GM12878 (cell line): Measurements from ENCODE around the gene CAMTA1. TPM values are rescaled to one million over a fixed set of nuclear protein-coding genes. Genes with fewer than 3 reads are reported as not detected.

ENCODE experiments used
- ATAC-seq: fragments of 200-7000 bp; cut with Tn5 transposase; 3 replicates; pipeline ENCODE4 v1.9.1; 2020; ENCODE audit warnings: mild to moderate bottlenecking, moderate library complexity
- BruUV-seq: library from RNA; stranded (reverse); fragments of 400-500 nt; replicated peaks from 2 replicates; lab custom pipeline; 2021; lab: Mats Ljungman, UMichigan
- CTCF ChIA-PET: fragments of 300-600 bp; sonication (Branson Sonifier 250); formaldehyde crosslinking; extraction: SDS; loops from one replicate; lab custom pipeline; 2021; ENCODE audit warnings: inconsistent platforms; lab: Yijun Ruan, JAX
- POLR2A ChIA-PET: fragments of 350-600 bp; formaldehyde crosslinking; extraction: SDS; loops from one replicate; lab custom pipeline; 2021; ENCODE audit warnings: inconsistent platforms; lab: Charles Lee
- RAD21 ChIA-PET: fragments of 300-600 bp; sonication (Branson Sonifier 250); formaldehyde crosslinking; loops from one replicate; lab custom pipeline; 2023; ENCODE audit warnings: antibody characterized with exemption; ENCODE audit not compliant: unreplicated experiment; lab: Charles Lee
- SMC1A ChIA-PET: fragments of 300-600 bp; sonication (Branson Sonifier 250); formaldehyde crosslinking; loops from one replicate; lab custom pipeline; 2023; ENCODE audit not compliant: unreplicated experiment, uncharacterized antibody; lab: Charles Lee
- DNase-seq: peaks from one replicate; pipeline ENCODE4 v3.0.0-alpha.2; 2011; ENCODE audit warnings: low read depth, low spot score
- FAIRE-seq: peaks from 3 replicates; lab custom pipeline; 2011; peaks lifted over from hg19 to GRCh38; lab: Jason Lieb, UNC
- H2AFZ ChIP-seq: 2 replicates; pipeline ENCODE4 v1.6.0; 2011; ENCODE audit warnings: low read depth, low read length, control low read depth; ENCODE audit not compliant: control insufficient read depth
- H3K27ac ChIP-seq: 2 replicates; pipeline ENCODE4 v1.5.1; 2011; ENCODE audit warnings: control low read depth; ENCODE audit not compliant: control insufficient read depth, insufficient read depth
- H3K27me3 ChIP-seq, 2 experiments: replicated peaks in 1 of 2; 2 replicates each; pipeline versions ENCODE4 v1.6.0 to v1.6.1; 2011; ENCODE audit warnings: low read length in 1 of 2; ENCODE audit not compliant: control insufficient read depth in 2 of 2, insufficient read depth in 2 of 2
- H3K36me3 ChIP-seq, 2 experiments: 2 replicates each; pipeline ENCODE4 v1.5.1; 2011; ENCODE audit warnings: low read length in 1 of 2; ENCODE audit not compliant: control insufficient read depth in 2 of 2, insufficient read depth in 2 of 2
- H3K4me1 ChIP-seq: 2 replicates; pipeline ENCODE4 v1.6.1; 2011; ENCODE audit warnings: mild to moderate bottlenecking, low read length, moderate library complexity, mixed read lengths; ENCODE audit not compliant: control insufficient read depth, insufficient read depth
- H3K4me2 ChIP-seq: 2 replicates; pipeline ENCODE4 v1.6.0; 2011; ENCODE audit warnings: control low read depth; ENCODE audit not compliant: control insufficient read depth, insufficient read depth
- H3K4me3 ChIP-seq: fragments of 200-600 bp; sonication (generic); 2 replicates; pipeline ENCODE4 v1.5.1; 2016
- H3K79me2 ChIP-seq: 2 replicates; pipeline ENCODE4 v1.6.0; 2011; ENCODE audit warnings: low read length; ENCODE audit not compliant: control insufficient read depth, insufficient read depth
- H3K9ac ChIP-seq: 2 replicates; pipeline ENCODE4 v1.8.0; 2011; ENCODE audit warnings: low read length, control low read depth, mixed read lengths; ENCODE audit not compliant: control insufficient read depth, insufficient read depth
- H3K9me3 ChIP-seq: replicated peaks from 3 replicates; pipeline ENCODE4 v1.5.1; 2011; ENCODE audit warnings: mild to moderate bottlenecking, low read length; ENCODE audit not compliant: control insufficient read depth, insufficient read depth
- H4K20me1 ChIP-seq: 2 replicates; pipeline ENCODE4 v1.6.0; 2011; ENCODE audit not compliant: control insufficient read depth, insufficient read depth
- BMI1 ChIP-seq: fragments of 450-650 bp; IDR thresholded peaks from 2 replicates; pipeline ENCODE4 v1.6.1; 2016; ENCODE audit warnings: mild to moderate bottlenecking, moderate library complexity, borderline replicate concordance
- BRCA1 ChIP-seq: IDR thresholded peaks from 2 replicates; pipeline ENCODE4 v1.6.1; 2011; ENCODE audit warnings: low read depth, low read length, improper control_type of control experiment
- CBX5 ChIP-seq: sonication (generic); IDR thresholded peaks from 2 replicates; pipeline ENCODE4 v1.6.1; 2016; ENCODE audit warnings: low read depth, moderate library complexity, mild to moderate bottlenecking, inconsistent platforms
- CREM ChIP-seq: IDR thresholded peaks from 2 replicates; pipeline ENCODE4 v1.6.1; 2014; ENCODE audit warnings: antibody characterized with exemption, low read depth
- HDAC6 ChIP-seq: fragments of 200-600 bp; sonication (generic); IDR thresholded peaks from one replicate; pipeline ENCODE4 v1.8.0; 2017; ENCODE audit warnings: antibody characterized with exemption; ENCODE audit not compliant: unreplicated experiment
- IKZF2 ChIP-seq, 2 experiments: fragments of 450-650 bp; IDR thresholded peaks; 2 replicates each; pipeline ENCODE4 v1.6.1; 2017; ENCODE audit warnings: mild to moderate bottlenecking in 2 of 2, moderate library complexity in 2 of 2
- IRF4 ChIP-seq: IDR thresholded peaks from 2 replicates; pipeline ENCODE4 v1.6.1; 2011; ENCODE audit warnings: low read depth, low read length
- IRF5 ChIP-seq: fragments of 450-650 bp; IDR thresholded peaks from 2 replicates; pipeline ENCODE4 v1.6.1; 2017; ENCODE audit warnings: borderline replicate concordance
- KDM1A ChIP-seq: fragments of 200-600 bp; sonication (generic); IDR thresholded peaks from 2 replicates; pipeline ENCODE4 v1.6.1; 2016; ENCODE audit warnings: borderline replicate concordance
- MTA3 ChIP-seq: IDR thresholded peaks from 2 replicates; pipeline ENCODE4 v1.6.1; 2012; ENCODE audit warnings: low read length, inconsistent platforms, borderline replicate concordance
- PAX8 ChIP-seq: fragments of 450-650 bp; IDR thresholded peaks from 2 replicates; pipeline ENCODE4 v1.6.1; 2017; ENCODE audit warnings: mild to moderate bottlenecking, moderate library complexity
- PBX3 ChIP-seq: IDR thresholded peaks from 2 replicates; pipeline ENCODE4 v1.6.1; 2011; ENCODE audit warnings: mild to moderate bottlenecking, low read depth, low read length, moderate library complexity; ENCODE audit not compliant: insufficient replicate concordance
- POLR2AphosphoS5 ChIP-seq: IDR thresholded peaks from 2 replicates; pipeline ENCODE4 v1.6.1; 2011; ENCODE audit warnings: mild to moderate bottlenecking, low read length, inconsistent platforms
- RAD51 ChIP-seq: fragments of 450-650 bp; IDR thresholded peaks from 2 replicates; pipeline ENCODE4 v1.6.1; 2016; ENCODE audit warnings: moderate library complexity, mild to moderate bottlenecking, inconsistent platforms
- SIX5 ChIP-seq: IDR thresholded peaks from 2 replicates; pipeline ENCODE4 v1.6.1; 2011; ENCODE audit warnings: mild to moderate bottlenecking, low read depth, low read length, moderate library complexity; ENCODE audit not compliant: severe bottlenecking
- TCF12 ChIP-seq: IDR thresholded peaks from 2 replicates; pipeline ENCODE4 v1.6.1; 2011; ENCODE audit warnings: low read depth, mild to moderate bottlenecking, low read length
- YY1 ChIP-seq: IDR thresholded peaks from 2 replicates; pipeline ENCODE4 v1.6.1; 2011; ENCODE audit warnings: low read depth, mild to moderate bottlenecking, low read length
- ZNF622 ChIP-seq: fragments of 450-650 bp; IDR thresholded peaks from 2 replicates; pipeline ENCODE4 v1.6.1; 2017; ENCODE audit warnings: mild to moderate bottlenecking, inconsistent platforms
- WGBS: methylation state at CpG from one replicate; pipeline ENCODE4 v1.1.6; 2016; ENCODE audit warnings: low lambda C conversion rate; ENCODE audit not compliant: insufficient replicate concordance, insufficient coverage; ENCODE audit errors: missing lambda C conversion rate; 5-methylcytosine and 5-hydroxymethylcytosine counted together
- in situ Hi-C: fragments of 300-500 bp; cut with MboI; formaldehyde crosslinking; loops from 9 replicates; pipeline ENCODE4 v1.14.3; 2018; ENCODE audit warnings: mixed read lengths
- intact Hi-C: fragments of 100-400 bp; cut with micrococcal nuclease; formaldehyde crosslinking; loops from one replicate; pipeline ENCODE4 v1.14.2; 2022; ENCODE audit not compliant: unreplicated experiment
- polyA plus RNA-seq, 11 experiments: library from polyadenylated mRNA; depleted of rRNA in 4 of 11; unstranded in 6 of 11; stranded (reverse) in 5 of 11; fragments of >200 nt; fragmentation: Nextera tagmentation in 4 of 11; fragmentation: Illumina TruSeq in 1 of 11; extraction: Ambion mirVana in 4 of 11; extraction: Trizol in 1 of 11; gene quantifications; 1 replicate in 1 of 11; 2 replicates in 10 of 11; pipeline versions ENCODE4 v1.2.1 to v1.2.3, GENCODE V29; 2011 to 2016; ENCODE audit warnings: inconsistent platforms in 2 of 11, missing spikeins in 2 of 11, low read depth in 1 of 11
- total RNA-seq, 4 experiments: library from RNA; depleted of rRNA in 3 of 4; stranded (reverse); fragments of >200 nt in 3 of 4; fragmentation: Illumina TruSeq in 1 of 4; extraction: Trizol in 1 of 4; gene quantifications; 2 replicates each; pipeline versions ENCODE4 v1.2.1 to v1.2.3, GENCODE V29; 2013 to 2021

Gene CAMTA1
- total and polyA plus RNA-seq, 10 of the 15 experiments (the other 5 are each of a cell fraction or from before 2014, with no cell fraction given), result 37.7 to 148 (median 76.4) TPM

GRCh38 chr1:7375329-7375728, 590.1 kb downstream of the CAMTA1 start:
- RAD21 ChIA-PET, result no interaction called here
- CTCF ChIA-PET, result no interaction called here
- no peak for TF ChIP-seq CREM
- TF ChIP-seq TCF12, result no peak
- TF ChIP-seq IKZF2 (IDR thresholded peaks at IDR 0.05), result no peak
- no peak for TF ChIP-seq PAX8
- no peak for TF ChIP-seq HDAC6
- TF ChIP-seq POLR2AphosphoS5, result no peak
- TF ChIP-seq MTA3, result no peak
- TF ChIP-seq CBX5, result no peak
- TF ChIP-seq PBX3, result no peak
- no peak for TF ChIP-seq BRCA1
- no peak for TF ChIP-seq IRF4
- TF ChIP-seq ZNF622, result no peak
- no peak for TF ChIP-seq IRF5
- TF ChIP-seq BMI1, result no peak
- no peak for TF ChIP-seq YY1
- no peak for TF ChIP-seq KDM1A
- no peak for TF ChIP-seq SIX5
- TF ChIP-seq RAD51, result no peak
- Histone ChIP-seq H3K4me3 (no peak overlapping the region), H3K4me1 (no peaks in the 10 kb centered on the region), H3K27me3 (no peaks in the 10 kb centered on the region; a peak in 2 of 4 replicates), H4K20me1 (no peaks in the 10 kb centered on the region), H3K79me2 (no peaks in the 10 kb centered on the region), H2AFZ (no peak overlapping the region), H3K9ac (no peak overlapping the region), H3K27ac (no peak overlapping the region), H3K36me3 (no peaks in the 10 kb centered on the region), H3K9me3 (no peaks in the 10 kb centered on the region; the same call in 2 of the 3 replicates), H3K4me2 (no peak overlapping the region)
- ATAC-seq (no peak), DNase-seq (no peak), FAIRE-seq (no peak)
- POLR2A ChIA-PET, result no interaction called here
- in situ Hi-C loops, result no loop called here
- WGBS, result 27% methylated on average over 7 of the region's 7 CpGs
- SMC1A ChIA-PET, result no interaction called here
- intact Hi-C loops, result no loop called here
- no TSS peak for BruUV-seq
